Measurements from ENCODE around the gene C6orf136.
A peak's percentile ranks its signal among the peaks of the same experiment; 100 is the strongest.

The C6orf136 gene

DNA sequence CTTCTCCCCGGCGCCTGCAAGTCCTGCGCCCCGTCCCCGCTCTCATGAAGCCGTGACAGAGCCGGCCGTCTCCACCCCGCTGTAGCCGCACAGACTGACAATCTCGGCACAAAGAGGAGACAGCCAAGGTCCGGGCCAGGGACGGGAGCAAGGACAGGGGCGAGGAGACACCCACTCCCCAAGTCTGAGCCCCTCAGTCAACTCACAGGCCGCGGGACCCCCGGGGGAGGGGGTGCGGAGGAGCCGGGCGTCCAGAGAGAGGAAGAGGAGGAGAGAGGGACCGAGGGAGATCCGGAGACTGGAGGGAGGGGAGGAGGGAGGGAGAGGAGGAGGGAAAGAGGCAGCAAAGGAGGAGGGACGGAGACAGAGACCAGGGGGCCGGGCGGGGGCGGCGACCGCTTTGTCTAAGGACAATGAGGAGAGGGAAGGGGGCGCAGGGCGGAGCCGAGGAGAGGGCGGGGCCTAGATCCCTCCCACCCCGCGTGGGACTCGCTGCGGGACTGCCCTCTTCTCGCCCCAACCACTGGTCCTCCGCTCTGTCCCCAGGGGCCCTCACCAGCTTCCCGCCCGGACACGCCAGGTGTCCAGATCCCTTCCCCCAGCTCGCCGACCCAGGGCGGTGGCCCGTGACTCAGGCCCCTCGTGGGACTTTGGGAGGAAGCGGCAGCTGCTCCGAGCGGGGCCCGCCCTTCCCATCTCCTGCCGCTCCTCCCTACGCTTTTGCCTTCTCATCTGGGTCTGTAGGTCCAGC, 40.1 kb downstream of the C6orf136 start:
- no peaks in the 10 kb centered on the region for H4K20me1 ChIP-seq (ENCODE audit: insufficient read depth)
- H3K4me1 ChIP-seq (ENCODE audit: low read depth, poor library complexity, severe bottlenecking) = peaks cover 60% of the 10 kb centered on the region
- peak overlapping the region; percentile 76 for H3K4me2 ChIP-seq
- peak overlapping the region; percentile 64 for H3K9ac ChIP-seq
- H3K27me3 ChIP-seq (ENCODE audit: insufficient read depth, low read depth) = no peaks in the 10 kb centered on the region
- no peak overlapping the region for H3K4me3 ChIP-seq (IDR thresholded peaks at IDR 0.05; ENCODE audit: insufficient read depth, low read depth, low read length)
- TF ChIP-seq, protein P1, sequence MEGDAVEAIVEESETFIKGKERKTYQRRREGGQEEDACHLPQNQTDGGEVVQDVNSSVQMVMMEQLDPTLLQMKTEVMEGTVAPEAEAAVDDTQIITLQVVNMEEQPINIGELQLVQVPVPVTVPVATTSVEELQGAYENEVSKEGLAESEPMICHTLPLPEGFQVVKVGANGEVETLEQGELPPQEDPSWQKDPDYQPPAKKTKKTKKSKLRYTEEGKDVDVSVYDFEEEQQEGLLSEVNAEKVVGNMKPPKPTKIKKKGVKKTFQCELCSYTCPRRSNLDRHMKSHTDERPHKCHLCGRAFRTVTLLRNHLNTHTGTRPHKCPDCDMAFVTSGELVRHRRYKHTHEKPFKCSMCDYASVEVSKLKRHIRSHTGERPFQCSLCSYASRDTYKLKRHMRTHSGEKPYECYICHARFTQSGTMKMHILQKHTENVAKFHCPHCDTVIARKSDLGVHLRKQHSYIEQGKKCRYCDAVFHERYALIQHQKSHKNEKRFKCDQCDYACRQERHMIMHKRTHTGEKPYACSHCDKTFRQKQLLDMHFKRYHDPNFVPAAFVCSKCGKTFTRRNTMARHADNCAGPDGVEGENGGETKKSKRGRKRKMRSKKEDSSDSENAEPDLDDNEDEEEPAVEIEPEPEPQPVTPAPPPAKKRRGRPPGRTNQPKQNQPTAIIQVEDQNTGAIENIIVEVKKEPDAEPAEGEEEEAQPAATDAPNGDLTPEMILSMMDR (conservative IDR thresholded peaks at IDR 0.05; ENCODE audit: low read depth, low read length) = no peak
- H3K79me2 ChIP-seq (ENCODE audit: insufficient read depth, low read depth) = peaks cover 38% of the 10 kb centered on the region
- H2AFZ ChIP-seq (ENCODE audit: low read depth) = peak overlapping the region; percentile 63
- no peaks in the 10 kb centered on the region for H3K36me3 ChIP-seq (ENCODE audit: insufficient read depth)
- H3K27ac ChIP-seq = peak overlapping the region; percentile 76

DNA sequence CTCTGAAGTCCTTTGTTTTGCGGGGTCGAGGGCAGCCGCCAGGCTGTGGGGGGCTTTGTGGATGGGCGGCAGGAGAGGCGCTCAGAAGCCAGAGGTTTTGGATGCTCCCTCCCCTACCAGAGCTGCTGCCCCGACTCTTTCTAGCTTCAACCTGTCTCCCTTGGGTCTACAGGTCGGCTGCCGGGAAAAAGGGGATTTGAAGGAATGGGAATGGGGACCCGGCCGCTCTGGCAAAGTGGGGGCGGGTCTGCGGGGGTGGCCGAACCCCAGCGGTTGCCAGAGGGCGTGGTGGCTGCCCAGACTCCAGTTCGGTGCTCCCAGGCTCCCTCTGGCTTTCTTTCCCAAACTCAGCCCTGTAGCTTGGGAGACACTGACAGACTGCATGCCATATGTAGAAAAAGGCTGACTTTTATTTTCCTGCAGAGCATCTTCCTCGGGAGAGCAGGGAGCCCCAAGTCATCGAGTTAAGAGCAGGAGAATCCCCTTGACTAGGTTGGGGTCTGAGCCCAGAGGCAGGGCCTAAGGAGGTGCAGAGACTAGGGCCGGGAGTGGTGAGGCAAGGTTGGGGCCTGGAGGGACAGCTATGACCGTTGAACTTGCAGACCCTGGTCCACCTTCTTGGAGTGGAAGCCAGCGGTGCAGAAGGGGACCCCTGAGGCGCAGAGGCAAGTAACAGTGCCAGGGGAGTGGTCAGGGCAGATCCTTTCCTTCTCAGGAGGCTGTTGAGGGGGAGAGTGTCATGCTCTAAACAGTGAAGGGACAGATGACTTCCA, 40.9 kb downstream of the C6orf136 start:
- TF ChIP-seq, protein P1 (conservative IDR thresholded peaks at IDR 0.05; ENCODE audit: low read depth, low read length) = no peak
- H3K27ac ChIP-seq = peak overlapping the region; percentile 76; the same call in 1 of the 2 replicates

DNA sequence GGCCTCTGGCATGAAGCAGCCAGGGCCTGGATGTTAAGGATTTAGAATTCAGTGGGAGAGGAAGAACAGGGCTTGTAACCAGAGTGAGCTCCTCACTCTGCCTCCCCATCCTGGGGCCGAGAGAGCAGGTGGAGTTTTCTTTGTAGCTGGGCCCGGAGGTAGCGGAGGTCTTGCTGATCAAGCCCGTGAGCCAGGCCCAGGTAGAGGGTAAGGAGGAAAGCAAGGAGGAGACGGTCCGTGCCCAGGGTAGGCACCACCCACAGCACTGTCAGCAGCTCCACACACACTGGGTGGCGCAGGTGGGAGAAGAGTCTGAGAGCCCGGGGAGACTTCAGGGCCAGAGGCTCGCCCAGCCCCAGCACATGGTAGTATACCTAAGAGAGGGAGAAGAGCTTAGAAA, 41.6 kb downstream of the C6orf136 start:
- Histone ChIP-seq H3K9ac (no peak overlapping the region), H3K36me3 (ENCODE audit: insufficient read depth) (no peaks in the 10 kb centered on the region), H3K4me1 (ENCODE audit: low read depth, poor library complexity, severe bottlenecking) (peaks cover 57% of the 10 kb centered on the region), H2AFZ (ENCODE audit: low read depth) (no peak overlapping the region), H4K20me1 (ENCODE audit: insufficient read depth) (no peaks in the 10 kb centered on the region), H3K4me3 (IDR thresholded peaks at IDR 0.05; ENCODE audit: insufficient read depth, low read depth, low read length) (no peak overlapping the region), H3K79me2 (ENCODE audit: insufficient read depth, low read depth) (peaks cover 25% of the 10 kb centered on the region), H3K27ac (no peak overlapping the region), H3K4me2 (no peak overlapping the region), H3K27me3 (ENCODE audit: insufficient read depth, low read depth) (no peaks in the 10 kb centered on the region)
- TF ChIP-seq, protein P1 (conservative IDR thresholded peaks at IDR 0.05; ENCODE audit: low read depth, low read length) = no peak

More for the DNA sequence above, 40.9 kb downstream of the C6orf136 start:
- peaks cover 33% of the 10 kb centered on the region for H3K79me2 ChIP-seq (ENCODE audit: insufficient read depth, low read depth)
- H3K4me2 ChIP-seq = peak overlapping the region; percentile 76
- no peak overlapping the region for H3K4me3 ChIP-seq (IDR thresholded peaks at IDR 0.05; ENCODE audit: insufficient read depth, low read depth, low read length)
- no peaks in the 10 kb centered on the region for H4K20me1 ChIP-seq (ENCODE audit: insufficient read depth)
- no peaks in the 10 kb centered on the region for H3K27me3 ChIP-seq (ENCODE audit: insufficient read depth, low read depth)
- peak overlapping the region; percentile 63; the same call in 1 of the 2 replicates for H2AFZ ChIP-seq (ENCODE audit: low read depth)
- H3K36me3 ChIP-seq (ENCODE audit: insufficient read depth) = no peaks in the 10 kb centered on the region
- peaks cover 63% of the 10 kb centered on the region for H3K4me1 ChIP-seq (ENCODE audit: low read depth, poor library complexity, severe bottlenecking)
- peak overlapping the region; percentile 64 for H3K9ac ChIP-seq

DNA sequence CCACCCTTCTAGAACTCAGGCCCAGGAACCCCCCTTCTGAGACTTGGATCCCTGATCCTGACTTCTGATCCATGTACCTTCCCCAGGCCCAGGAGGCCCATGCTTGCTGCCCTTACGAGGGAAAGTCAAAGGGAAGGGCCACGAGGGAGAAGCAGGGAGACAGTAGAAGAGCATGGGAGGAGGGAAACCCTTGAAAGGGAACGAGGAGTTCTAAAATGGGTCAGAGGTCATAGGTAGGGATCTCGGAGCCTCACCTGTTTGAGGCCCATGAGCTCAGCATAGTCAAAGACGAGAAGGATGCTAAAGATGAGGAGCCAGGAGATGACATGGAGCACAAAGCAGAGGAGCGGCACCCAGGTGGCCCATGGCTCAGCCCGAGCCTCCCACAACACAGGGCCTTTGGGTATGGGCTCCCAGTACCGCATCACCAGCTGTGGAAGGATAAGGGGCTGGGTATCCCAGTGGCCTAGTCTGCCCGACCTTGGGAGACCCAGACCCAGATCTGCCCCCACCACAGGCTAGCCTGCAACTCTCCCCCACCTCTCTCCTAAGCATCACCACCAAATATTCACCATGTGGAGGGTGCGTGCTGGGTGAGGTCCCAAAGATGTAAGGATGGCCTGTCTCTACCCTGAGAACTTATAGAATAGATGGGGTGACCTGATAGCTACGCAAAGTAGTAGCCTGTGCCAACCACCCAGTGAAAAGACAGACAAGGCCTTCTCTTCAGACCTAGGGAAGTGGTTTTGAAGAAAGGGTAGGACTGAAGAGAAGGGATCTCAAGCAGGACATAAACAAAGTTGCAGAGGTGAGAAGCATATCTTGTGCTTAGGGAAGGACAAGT, 42.3 kb downstream of the C6orf136 start:
- Histone ChIP-seq H4K20me1 (ENCODE audit: insufficient read depth) (no peaks in the 10 kb centered on the region), H3K9ac (no peak overlapping the region; the same call in 1 of the 2 replicates), H3K79me2 (ENCODE audit: insufficient read depth, low read depth) (peaks cover 19% of the 10 kb centered on the region), H3K4me3 (IDR thresholded peaks at IDR 0.05; ENCODE audit: insufficient read depth, low read depth, low read length) (no peak overlapping the region), H3K27me3 (ENCODE audit: insufficient read depth, low read depth) (no peaks in the 10 kb centered on the region), H3K27ac (no peak overlapping the region), H3K4me1 (ENCODE audit: low read depth, poor library complexity, severe bottlenecking) (peaks cover 53% of the 10 kb centered on the region), H3K4me2 (peak overlapping the region; percentile 96; the same call in 1 of the 2 replicates), H2AFZ (ENCODE audit: low read depth) (no peak overlapping the region), H3K36me3 (ENCODE audit: insufficient read depth) (no peaks in the 10 kb centered on the region)
- TF ChIP-seq, protein P1 (conservative IDR thresholded peaks at IDR 0.05; ENCODE audit: low read depth, low read length) = no peak

All from KMS-11 (cell line).